ENCODE data around the gene WARS2. TPM values are rescaled to one million over a fixed set of nuclear protein-coding genes. Genes with fewer than 3 reads are reported as not detected.
"Not testable (repeated sequence)": the region's sequence is repeated elsewhere in the genome, so short reads cannot be mapped to it uniquely, and the experiment has no call there.

Gene WARS2
- total RNA-seq, 1 experiment from 2014 or later = 10.5 TPM

- Histone ChIP-seq H3K36me3 (ENCODE audit: control insufficient read depth in 1 of 2, insufficient read depth in 2 of 2, low read length in 2 of 2) (no peaks in the 10 kb centered on the region), H3K9me2 (ENCODE audit: insufficient read depth) (no peaks in the 10 kb centered on the region), H3K27ac (ENCODE audit: low read depth, low read length) (no peak overlapping the region), H4K20me1 (ENCODE audit: insufficient read depth) (no peaks in the 10 kb centered on the region), H2AFZ (ENCODE audit: low read depth, low read length, poor library complexity, severe bottlenecking) (no peak overlapping the region), H3K4me2 (ENCODE audit: low read length) (no peak overlapping the region), H3K4me3 (replicated peaks in 1 of 2; ENCODE audit: low read depth in 1 of 2, low read length in 2 of 2) (no peak overlapping the region), H3K9me3 (ENCODE audit: control insufficient read depth in 1 of 2, insufficient read depth in 1 of 2, low read depth in 1 of 2, low read length in 2 of 2) (no peaks in the 10 kb centered on the region), H3K9ac (ENCODE audit: low read length) (no peak overlapping the region), H3K79me2 (ENCODE audit: insufficient read depth, low read length) (no peaks in the 10 kb centered on the region), H3K4me1 (ENCODE audit: control insufficient read depth in 1 of 2, insufficient read depth in 2 of 2, low read length in 2 of 2) (no peaks in the 10 kb centered on the region), H3K27me3 (ENCODE audit: insufficient read depth, low read length) (no peaks in the 10 kb centered on the region)
- ATAC-seq (no peak), DNase-seq (ENCODE audit: low read depth, low spot score) (no peak)
- no TSS peak for BruUV-seq (replicated peaks)
- ChIA-PET POLR2A (no interaction called here), CTCF (no interaction called here), RAD21 (ENCODE audit: low non-redundant PET in 1 of 2, low total read pairs in 2 of 2, uncharacterized antibody in 2 of 2, unreplicated experiment in 2 of 2) (no interaction called here)
- TF ChIP-seq EZH2 (IDR thresholded peaks at IDR 0.05) = no peak
- no peak for TF ChIP-seq SP1 (IDR thresholded peaks at IDR 0.05; ENCODE audit: low read depth)
- TF ChIP-seq ZBTB33 (IDR thresholded peaks at IDR 0.05; ENCODE audit: extremely low read depth, insufficient replicate concordance, low read length) = no peak
- TF ChIP-seq ATF3 (IDR thresholded peaks at IDR 0.05) = no peak
- TF ChIP-seq, protein P1, sequence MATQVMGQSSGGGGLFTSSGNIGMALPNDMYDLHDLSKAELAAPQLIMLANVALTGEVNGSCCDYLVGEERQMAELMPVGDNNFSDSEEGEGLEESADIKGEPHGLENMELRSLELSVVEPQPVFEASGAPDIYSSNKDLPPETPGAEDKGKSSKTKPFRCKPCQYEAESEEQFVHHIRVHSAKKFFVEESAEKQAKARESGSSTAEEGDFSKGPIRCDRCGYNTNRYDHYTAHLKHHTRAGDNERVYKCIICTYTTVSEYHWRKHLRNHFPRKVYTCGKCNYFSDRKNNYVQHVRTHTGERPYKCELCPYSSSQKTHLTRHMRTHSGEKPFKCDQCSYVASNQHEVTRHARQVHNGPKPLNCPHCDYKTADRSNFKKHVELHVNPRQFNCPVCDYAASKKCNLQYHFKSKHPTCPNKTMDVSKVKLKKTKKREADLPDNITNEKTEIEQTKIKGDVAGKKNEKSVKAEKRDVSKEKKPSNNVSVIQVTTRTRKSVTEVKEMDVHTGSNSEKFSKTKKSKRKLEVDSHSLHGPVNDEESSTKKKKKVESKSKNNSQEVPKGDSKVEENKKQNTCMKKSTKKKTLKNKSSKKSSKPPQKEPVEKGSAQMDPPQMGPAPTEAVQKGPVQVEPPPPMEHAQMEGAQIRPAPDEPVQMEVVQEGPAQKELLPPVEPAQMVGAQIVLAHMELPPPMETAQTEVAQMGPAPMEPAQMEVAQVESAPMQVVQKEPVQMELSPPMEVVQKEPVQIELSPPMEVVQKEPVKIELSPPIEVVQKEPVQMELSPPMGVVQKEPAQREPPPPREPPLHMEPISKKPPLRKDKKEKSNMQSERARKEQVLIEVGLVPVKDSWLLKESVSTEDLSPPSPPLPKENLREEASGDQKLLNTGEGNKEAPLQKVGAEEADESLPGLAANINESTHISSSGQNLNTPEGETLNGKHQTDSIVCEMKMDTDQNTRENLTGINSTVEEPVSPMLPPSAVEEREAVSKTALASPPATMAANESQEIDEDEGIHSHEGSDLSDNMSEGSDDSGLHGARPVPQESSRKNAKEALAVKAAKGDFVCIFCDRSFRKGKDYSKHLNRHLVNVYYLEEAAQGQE (IDR thresholded peaks at IDR 0.05; ENCODE audit: low read depth) = no peak
- no peak for TF ChIP-seq SIN3A (IDR thresholded peaks at IDR 0.05; ENCODE audit: low read depth)
- TF ChIP-seq EZH2phosphoT487 (IDR thresholded peaks at IDR 0.05; ENCODE audit: borderline replicate concordance) = no peak
- no peak for TF ChIP-seq TCF7L2 (IDR thresholded peaks at IDR 0.05; ENCODE audit: borderline replicate concordance, extremely low read depth, insufficient read depth, insufficient read length)
- no peak for TF ChIP-seq MAX (IDR thresholded peaks at IDR 0.05)
- TF ChIP-seq EGR1 (IDR thresholded peaks at IDR 0.05; ENCODE audit: low read depth) = no peak
- TF ChIP-seq FOSL1 (IDR thresholded peaks at IDR 0.05; ENCODE audit: low read depth) = no peak
- no peak for TF ChIP-seq ZFX (IDR thresholded peaks at IDR 0.05)
- no peak for TF ChIP-seq RAD21 (IDR thresholded peaks at IDR 0.05; ENCODE audit: low read depth)
- no peak for TF ChIP-seq POLR2AphosphoS5 (IDR thresholded peaks at IDR 0.05; ENCODE audit: low read depth, low read length)
- no peak for TF ChIP-seq JUND (IDR thresholded peaks at IDR 0.05)
- TF ChIP-seq SRF (IDR thresholded peaks at IDR 0.05; ENCODE audit: low read depth) = no peak
- intact Hi-C loops (cut with micrococcal nuclease) = no loop called here
These were observed 38.6 kb upstream of the WARS2 start for GRCh38 chr1:119179051-119179450.

DNA sequence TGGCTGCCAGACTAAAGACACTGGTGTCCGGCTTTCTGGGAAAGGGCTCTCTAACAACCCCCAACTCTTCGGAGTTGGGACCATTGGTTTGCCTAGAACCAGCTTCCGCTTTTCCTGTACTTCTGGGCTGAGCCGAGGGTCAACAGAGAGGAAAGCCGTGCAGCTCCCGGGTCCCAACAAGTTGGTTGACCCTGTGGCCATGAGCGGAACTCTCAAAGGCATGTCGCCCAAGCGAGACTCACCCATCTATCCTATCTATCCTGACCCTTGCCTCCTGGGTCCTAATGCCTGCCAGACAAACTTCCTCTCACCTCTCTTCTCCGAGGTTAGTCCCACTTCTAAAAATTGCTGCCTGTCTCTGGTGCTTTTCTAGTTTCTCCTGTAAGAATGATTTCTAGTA is 32.5 kb upstream of the WARS2 start:
- H3K9ac ChIP-seq (ENCODE audit: low read length); H3K79me2 ChIP-seq (ENCODE audit: insufficient read depth, low read length); H3K4me1 ChIP-seq (ENCODE audit: control insufficient read depth in 1 of 2, insufficient read depth in 2 of 2, low read length in 2 of 2); intact Hi-C loops (cut with micrococcal nuclease); H3K4me3 ChIP-seq (replicated peaks in 1 of 2; ENCODE audit: low read depth in 1 of 2, low read length in 2 of 2); H2AFZ ChIP-seq (ENCODE audit: low read depth, low read length, poor library complexity, severe bottlenecking); CTCF ChIA-PET; DNase-seq (ENCODE audit: low read depth, low spot score); RAD21 ChIA-PET (ENCODE audit: low non-redundant PET in 1 of 2, low total read pairs in 2 of 2, uncharacterized antibody in 2 of 2, unreplicated experiment in 2 of 2); H4K20me1 ChIP-seq (ENCODE audit: insufficient read depth); H3K9me2 ChIP-seq (ENCODE audit: insufficient read depth); H3K36me3 ChIP-seq (ENCODE audit: control insufficient read depth in 1 of 2, insufficient read depth in 2 of 2, low read length in 2 of 2); BruUV-seq (replicated peaks); ATAC-seq; H3K4me2 ChIP-seq (ENCODE audit: low read length); H3K9me3 ChIP-seq (ENCODE audit: control insufficient read depth in 1 of 2, insufficient read depth in 1 of 2, low read depth in 1 of 2, low read length in 2 of 2); POLR2A ChIA-PET; H3K27me3 ChIP-seq (ENCODE audit: insufficient read depth, low read length); H3K27ac ChIP-seq (ENCODE audit: low read depth, low read length): not testable (repeated sequence)
